ENCODE results near the gene EFR3B. TPM values are rescaled to one million over a fixed set of nuclear protein-coding genes. Genes with fewer than 3 reads are reported as not detected.

Gene EFR3B
- total and polyA plus RNA-seq, 10 of the 15 experiments (the other 5 are each of a cell fraction or from before 2014, with no cell fraction given) = 0.12 to 3.9 (median 1.8) TPM

GRCh38 chr2:25125976-25126375 is 84.1 kb downstream of the EFR3B start:
- ChIA-PET CTCF (interaction anchor here (0.9 to 4.6 kb wide), 3 partner anchors 148 to 716 kb away, joined by 3 to 18 read pairs (median 5); no protein-coding TSS in a partner anchor), RAD21 (ENCODE audit: unreplicated experiment) (interaction anchor here (5.7 kb wide), 1 partner anchor 149 kb away, joined by 97 read pairs; no protein-coding TSS in a partner anchor), POLR2A (no interaction called here), SMC1A (ENCODE audit: uncharacterized antibody, unreplicated experiment) (interaction anchor here (1.1 to 5.5 kb wide), 3 partner anchors 70 to 716 kb away, joined by 3 to 39 read pairs (median 5); no protein-coding TSS in a partner anchor)
- Histone ChIP-seq H3K27ac (ENCODE audit: control insufficient read depth, insufficient read depth) (no peak overlapping the region), H3K36me3 (ENCODE audit: control insufficient read depth in 2 of 2, insufficient read depth in 2 of 2, low read length in 1 of 2) (no peaks in the 10 kb centered on the region), H4K20me1 (ENCODE audit: control insufficient read depth, insufficient read depth) (no peaks in the 10 kb centered on the region), H3K9ac (ENCODE audit: control insufficient read depth, insufficient read depth, low read length) (no peak overlapping the region), H3K4me2 (ENCODE audit: control insufficient read depth, insufficient read depth) (no peak overlapping the region), H3K4me1 (ENCODE audit: control insufficient read depth, insufficient read depth, low read length) (no peaks in the 10 kb centered on the region), H3K4me3 (no peak overlapping the region), H3K79me2 (ENCODE audit: control insufficient read depth, insufficient read depth, low read length) (no peaks in the 10 kb centered on the region), H3K9me3 (replicated peaks; ENCODE audit: control insufficient read depth, insufficient read depth, low read length) (no peaks in the 10 kb centered on the region), H2AFZ (ENCODE audit: control insufficient read depth, low read depth, low read length) (no peak overlapping the region), H3K27me3 (replicated peaks in 1 of 2; ENCODE audit: control insufficient read depth in 2 of 2, insufficient read depth in 2 of 2, low read length in 1 of 2) (no peaks in the 10 kb centered on the region; a peak in 1 of 4 replicates)
- WGBS (ENCODE audit: insufficient coverage, insufficient replicate concordance, low lambda C conversion rate, missing lambda C conversion rate) = 78% methylated on average over 4 of the region's 4 CpGs
- TF ChIP-seq NR2C1 (IDR thresholded peaks at IDR 0.05) (no peak), RELA (IDR thresholded peaks at IDR 0.05; ENCODE audit: borderline replicate concordance, partially characterized antibody) (no peak), SMAD1 (IDR thresholded peaks at IDR 0.05; ENCODE audit: low read depth, partially characterized antibody) (no peak), SKIL (IDR thresholded peaks at IDR 0.05; ENCODE audit: low read depth, poor library complexity, severe bottlenecking) (no peak), KAT2A (conservative IDR thresholded peaks at IDR 0.05; ENCODE audit: control insufficient read depth, low read depth, low read length) (no peak), NR2C2 (IDR thresholded peaks at IDR 0.05; ENCODE audit: borderline replicate concordance, control insufficient read depth, insufficient read length, low read depth) (no peak), TAF1 (IDR thresholded peaks at IDR 0.05; ENCODE audit: borderline replicate concordance, low read depth, low read length) (no peak), IRF3 (IDR thresholded peaks at IDR 0.05) (no peak), LARP7 (IDR thresholded peaks at IDR 0.05) (no peak), CBX3 (IDR thresholded peaks at IDR 0.05; ENCODE audit: borderline replicate concordance, low read depth) (no peak), ZNF622 (IDR thresholded peaks at IDR 0.05) (no peak), MEF2B (IDR thresholded peaks at IDR 0.05; ENCODE audit: partially characterized antibody, poor library complexity, severe bottlenecking) (no peak), FOXM1 (IDR thresholded peaks at IDR 0.05; ENCODE audit: low read depth, low read length) (no peak), ZNF24 (IDR thresholded peaks at IDR 0.05) (no peak), DPF2 (IDR thresholded peaks at IDR 0.05) (no peak), SIX5 (IDR thresholded peaks at IDR 0.05; ENCODE audit: low read depth, low read length, severe bottlenecking) (no peak), BMI1 (IDR thresholded peaks at IDR 0.05; ENCODE audit: borderline replicate concordance) (no peak), HDAC2 (IDR thresholded peaks at IDR 0.05) (no peak)
- TF ChIP-seq, protein P1, sequence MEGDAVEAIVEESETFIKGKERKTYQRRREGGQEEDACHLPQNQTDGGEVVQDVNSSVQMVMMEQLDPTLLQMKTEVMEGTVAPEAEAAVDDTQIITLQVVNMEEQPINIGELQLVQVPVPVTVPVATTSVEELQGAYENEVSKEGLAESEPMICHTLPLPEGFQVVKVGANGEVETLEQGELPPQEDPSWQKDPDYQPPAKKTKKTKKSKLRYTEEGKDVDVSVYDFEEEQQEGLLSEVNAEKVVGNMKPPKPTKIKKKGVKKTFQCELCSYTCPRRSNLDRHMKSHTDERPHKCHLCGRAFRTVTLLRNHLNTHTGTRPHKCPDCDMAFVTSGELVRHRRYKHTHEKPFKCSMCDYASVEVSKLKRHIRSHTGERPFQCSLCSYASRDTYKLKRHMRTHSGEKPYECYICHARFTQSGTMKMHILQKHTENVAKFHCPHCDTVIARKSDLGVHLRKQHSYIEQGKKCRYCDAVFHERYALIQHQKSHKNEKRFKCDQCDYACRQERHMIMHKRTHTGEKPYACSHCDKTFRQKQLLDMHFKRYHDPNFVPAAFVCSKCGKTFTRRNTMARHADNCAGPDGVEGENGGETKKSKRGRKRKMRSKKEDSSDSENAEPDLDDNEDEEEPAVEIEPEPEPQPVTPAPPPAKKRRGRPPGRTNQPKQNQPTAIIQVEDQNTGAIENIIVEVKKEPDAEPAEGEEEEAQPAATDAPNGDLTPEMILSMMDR (IDR thresholded peaks at IDR 0.05 in 2 of 3, conservative IDR thresholded peaks at IDR 0.05 in 1 of 3; ENCODE audit: control insufficient read depth in 2 of 3, extremely low read depth in 1 of 3, insufficient read depth in 1 of 3, low read depth in 3 of 3, low read length in 3 of 3) = no peak
- no TSS peak for BruUV-seq (replicated peaks)
- in situ Hi-C loops (cut with MboI) = loop anchor here (5.0 kb wide), 1 partner anchor 149 kb away; no protein-coding TSS in a partner anchor
- FAIRE-seq (no peak), DNase-seq (ENCODE audit: low read depth, low spot score) (no peak), ATAC-seq (no peak)
- intact Hi-C loops (cut with micrococcal nuclease; ENCODE audit: unreplicated experiment) = no loop called here
